Right atrium auricular region (tissue), 2 donors: ENCODE data around the gene TBX18. TPM values are rescaled to one million over a fixed set of nuclear protein-coding genes. Genes with fewer than 3 reads are reported as not detected.
A peak's percentile ranks its signal among the peaks of the same experiment; 100 is the strongest.

Source experiments
- DNase-seq: peaks from one replicate; pipeline ENCODE4 v3.0.0-alpha.2; 2019; ENCODE audit warnings: low spot score
- H3K27ac ChIP-seq, 2 donors: fragments of 200-600 bp; sonication (generic); 1 replicate in 1 of 2; 2 replicates in 1 of 2; pipeline ENCODE4 v1.5.1; 2016 to 2019
- H3K27me3 ChIP-seq, 2 donors: fragments of 200-600 bp; sonication (generic); one replicate each; pipeline versions ENCODE4 v1.5.1 to v1.6.0; 2017 to 2019
- H3K36me3 ChIP-seq: fragments of 200-600 bp; sonication (generic); one replicate; pipeline ENCODE4 v1.5.1; 2016
- H3K4me1 ChIP-seq, 2 donors: fragments of 200-600 bp; sonication (generic); one replicate each; pipeline versions ENCODE4 v1.5.1 to v1.6.0; 2017 to 2019
- H3K4me3 ChIP-seq, 2 donors: fragments of 200-600 bp; sonication (generic); 1 replicate in 1 of 2; 2 replicates in 1 of 2; pipeline ENCODE4 v1.5.1; 2017 to 2019; ENCODE audit warnings: mild to moderate bottlenecking in 1 of 2, moderate library complexity in 1 of 2
- H3K9me3 ChIP-seq, 2 donors: fragments of 200-600 bp; sonication (generic); one replicate each; pipeline ENCODE4 v1.5.1; 2019
- total RNA-seq, 2 donors: library from RNA; depleted of rRNA; stranded (reverse); fragments of >200 nt; gene quantifications; one replicate each; pipeline ENCODE4 v1.1.0, GENCODE V29; 2016
- TF ChIP-seq, protein P1 (sequence below), 2 donors: fragments of 200-600 bp; sonication (generic); IDR thresholded peaks; one replicate each; pipeline ENCODE4 v1.5.1; 2019; ENCODE audit warnings: antibody characterized with exemption in 2 of 2

The TBX18 gene
- total RNA-seq, 2 donors from 2014 or later: 8.2 to 13.1 TPM

DNA sequence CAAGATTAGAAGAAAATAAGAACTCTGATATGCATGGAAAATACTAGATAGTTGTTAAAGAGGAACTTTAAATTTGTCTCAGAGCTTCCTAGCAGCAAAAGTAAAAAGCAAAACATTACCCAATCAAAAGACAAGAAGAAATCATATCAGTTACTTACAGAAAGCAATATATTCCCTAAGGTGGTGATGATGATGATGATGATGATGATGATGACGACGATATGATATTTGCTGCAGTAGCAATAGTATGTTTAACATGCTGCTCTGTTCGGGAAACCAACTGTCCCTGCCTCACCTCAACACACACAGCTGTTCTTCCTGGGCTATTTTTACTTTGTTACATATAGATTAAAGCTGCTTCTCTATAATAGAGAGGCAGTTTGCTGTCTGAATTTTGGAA is 12.0 kb upstream of the TBX18 start:
- H3K9me3 ChIP-seq: no peaks in the 10 kb centered on the region
- no peak overlapping the region for H3K4me3 ChIP-seq
- H3K4me1 ChIP-seq: peaks cover 0 to 19% of the 10 kb centered on the region in 2 donors
- no peak overlapping the region for H3K27ac ChIP-seq
- no peak for DNase-seq
- TF ChIP-seq, protein P1, sequence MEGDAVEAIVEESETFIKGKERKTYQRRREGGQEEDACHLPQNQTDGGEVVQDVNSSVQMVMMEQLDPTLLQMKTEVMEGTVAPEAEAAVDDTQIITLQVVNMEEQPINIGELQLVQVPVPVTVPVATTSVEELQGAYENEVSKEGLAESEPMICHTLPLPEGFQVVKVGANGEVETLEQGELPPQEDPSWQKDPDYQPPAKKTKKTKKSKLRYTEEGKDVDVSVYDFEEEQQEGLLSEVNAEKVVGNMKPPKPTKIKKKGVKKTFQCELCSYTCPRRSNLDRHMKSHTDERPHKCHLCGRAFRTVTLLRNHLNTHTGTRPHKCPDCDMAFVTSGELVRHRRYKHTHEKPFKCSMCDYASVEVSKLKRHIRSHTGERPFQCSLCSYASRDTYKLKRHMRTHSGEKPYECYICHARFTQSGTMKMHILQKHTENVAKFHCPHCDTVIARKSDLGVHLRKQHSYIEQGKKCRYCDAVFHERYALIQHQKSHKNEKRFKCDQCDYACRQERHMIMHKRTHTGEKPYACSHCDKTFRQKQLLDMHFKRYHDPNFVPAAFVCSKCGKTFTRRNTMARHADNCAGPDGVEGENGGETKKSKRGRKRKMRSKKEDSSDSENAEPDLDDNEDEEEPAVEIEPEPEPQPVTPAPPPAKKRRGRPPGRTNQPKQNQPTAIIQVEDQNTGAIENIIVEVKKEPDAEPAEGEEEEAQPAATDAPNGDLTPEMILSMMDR (IDR thresholded peaks at IDR 0.05): no peak
- no peaks in the 10 kb centered on the region for H3K36me3 ChIP-seq
- H3K27me3 ChIP-seq: peaks cover 0 to 6% of the 10 kb centered on the region in 2 donors

DNA sequence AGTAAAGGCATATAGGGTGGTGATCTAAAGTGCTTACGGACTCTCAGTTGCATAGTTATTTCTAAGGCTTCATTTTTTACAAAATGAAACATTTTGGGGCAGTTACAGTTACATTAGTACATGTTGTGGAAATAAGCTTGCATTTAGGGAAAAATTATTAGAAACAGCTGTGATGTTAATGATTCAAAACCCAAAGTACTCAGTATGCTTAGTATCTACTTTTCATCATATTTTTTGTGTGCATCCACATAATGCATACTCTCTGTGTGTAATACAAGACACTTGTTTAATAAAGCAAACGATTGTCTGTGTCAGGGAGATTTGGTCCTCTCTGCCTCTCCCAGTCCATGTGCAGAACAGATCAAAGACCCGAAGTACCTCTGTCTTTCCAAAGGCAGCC is 11.4 kb upstream of the TBX18 start:
- peaks cover 0 to 6% of the 10 kb centered on the region in 2 donors for H3K27me3 ChIP-seq
- H3K36me3 ChIP-seq: no peaks in the 10 kb centered on the region
- H3K4me3 ChIP-seq: no peak overlapping the region
- TF ChIP-seq, protein P1 (IDR thresholded peaks at IDR 0.05): no peak
- no peaks in the 10 kb centered on the region for H3K9me3 ChIP-seq
- H3K27ac ChIP-seq: no peak overlapping the region
- peaks cover 0 to 19% of the 10 kb centered on the region in 2 donors for H3K4me1 ChIP-seq
- no peak for DNase-seq

DNA sequence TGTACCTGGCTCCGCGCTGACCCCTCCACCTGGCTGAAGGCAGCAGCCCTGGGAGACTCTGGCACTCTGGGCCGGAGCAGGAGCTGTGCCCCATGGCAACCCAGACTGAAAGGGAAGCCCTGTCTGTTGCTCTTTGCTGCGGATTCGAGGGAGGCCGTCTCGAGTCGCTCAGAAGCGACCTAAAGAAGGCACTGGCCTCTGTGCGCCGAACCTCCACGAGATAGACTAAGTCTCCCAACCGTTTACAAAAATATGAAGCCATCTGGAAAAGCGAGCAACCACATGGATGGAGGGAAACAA is 10.5 kb upstream of the TBX18 start:
- no peaks in the 10 kb centered on the region for H3K36me3 ChIP-seq
- H3K27me3 ChIP-seq: peaks cover 0 to 6% of the 10 kb centered on the region in 2 donors
- H3K4me3 ChIP-seq: peak overlapping the region; percentile 42 to 52
- H3K9me3 ChIP-seq: no peaks in the 10 kb centered on the region
- TF ChIP-seq, protein P1 (IDR thresholded peaks at IDR 0.05): no peak
- H3K27ac ChIP-seq: peak overlapping the region in 1 of 2 donors; percentile 82
- DNase-seq: no peak
- peaks cover 0 to 19% of the 10 kb centered on the region in 2 donors for H3K4me1 ChIP-seq

DNA sequence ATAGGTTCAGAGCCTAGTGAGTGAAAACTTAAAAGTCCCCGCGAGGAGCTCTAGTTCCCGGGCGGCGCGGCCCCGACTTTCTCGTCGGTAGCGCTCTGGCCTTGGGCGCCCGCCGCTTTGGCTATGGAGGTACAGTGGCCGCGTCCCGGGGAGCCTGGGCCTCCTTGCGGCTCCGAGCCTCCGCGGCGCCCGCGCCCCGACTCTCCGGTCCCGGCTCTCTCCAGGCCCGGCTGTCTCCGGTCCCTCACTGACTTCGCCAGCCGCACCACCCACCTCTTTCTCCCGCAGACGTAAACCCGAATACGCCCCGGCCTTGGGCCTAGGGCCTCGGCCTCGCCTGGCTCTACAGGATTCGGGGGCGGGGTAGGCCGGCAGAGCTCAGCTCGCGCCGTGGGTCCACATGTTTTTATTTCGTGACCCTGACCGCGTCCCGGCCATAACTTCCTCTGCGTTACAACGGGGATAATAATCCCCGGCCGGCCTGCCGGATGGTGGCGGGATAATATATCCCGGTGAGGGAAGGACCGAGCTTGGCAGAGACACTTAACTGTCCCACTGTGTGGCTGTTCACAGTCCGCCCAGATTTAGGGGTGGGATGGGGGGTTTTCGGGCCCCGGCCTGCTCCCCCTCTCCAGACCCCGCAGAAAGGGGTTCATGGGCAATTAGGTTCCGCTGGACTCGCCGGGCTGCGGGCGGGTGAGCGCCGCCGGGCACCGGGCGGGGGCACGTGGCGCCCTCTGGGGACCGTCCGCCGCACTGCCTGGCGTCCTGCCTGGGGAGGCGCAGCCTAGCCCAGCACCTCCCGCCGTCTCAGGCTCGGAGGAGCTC is 10.0 kb upstream of the TBX18 start:
- Histone ChIP-seq H3K27me3 (peaks cover 0 to 6% of the 10 kb centered on the region in 2 donors), H3K9me3 (no peaks in the 10 kb centered on the region), H3K27ac (peak overlapping the region; percentile 79 to 82), H3K4me1 (peaks cover 0 to 19% of the 10 kb centered on the region in 2 donors), H3K4me3 (peak overlapping the region; percentile 42 to 52), H3K36me3 (no peaks in the 10 kb centered on the region)
- peak; percentile 62 for DNase-seq
- TF ChIP-seq, protein P1 (IDR thresholded peaks at IDR 0.05): peak in 1 of 2 donors; percentile 62

DNA sequence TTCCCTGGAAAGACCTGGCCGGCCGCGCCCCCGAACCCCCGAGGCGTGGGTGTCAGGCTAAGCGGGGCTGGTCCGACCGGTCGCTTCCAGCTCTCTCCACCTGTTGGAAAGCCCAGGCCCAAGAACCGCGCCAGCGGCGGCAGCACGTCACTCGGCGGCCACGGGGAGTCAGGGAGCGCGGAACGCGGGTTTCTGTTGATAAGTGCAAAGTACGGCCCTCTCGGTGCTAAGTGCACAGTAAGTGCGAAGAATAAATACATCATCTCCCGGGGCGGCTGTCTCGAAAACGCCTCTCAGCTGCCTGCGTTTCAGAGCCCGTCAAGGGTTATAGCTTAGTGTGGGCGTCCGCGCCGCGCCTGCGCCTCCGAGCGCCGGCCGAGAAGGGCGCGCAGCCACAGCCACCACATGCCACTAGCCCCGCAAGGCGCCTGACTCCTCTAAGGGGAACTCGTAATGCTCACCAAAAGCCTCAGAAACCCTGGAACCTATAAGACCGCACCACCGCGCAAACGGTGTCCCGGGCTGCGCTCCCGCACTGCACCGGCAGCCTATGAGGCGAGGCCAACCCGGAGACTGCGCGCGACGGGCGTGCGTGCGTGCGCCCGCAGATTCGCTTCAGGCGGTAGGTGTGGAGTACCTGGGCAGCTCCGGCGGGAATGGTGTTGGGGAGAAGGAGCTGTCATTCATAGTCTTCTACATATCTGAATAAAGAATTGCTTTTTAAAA is 9.2 kb upstream of the TBX18 start:
- no peaks in the 10 kb centered on the region for H3K9me3 ChIP-seq
- TF ChIP-seq, protein P1 (IDR thresholded peaks at IDR 0.05): no peak
- DNase-seq: no peak
- peaks cover 0 to 19% of the 10 kb centered on the region in 2 donors for H3K4me1 ChIP-seq
- H3K4me3 ChIP-seq: peak overlapping the region; percentile 42 to 52
- peaks cover 0 to 6% of the 10 kb centered on the region in 2 donors for H3K27me3 ChIP-seq
- H3K27ac ChIP-seq: peak overlapping the region; percentile 79 to 82
- H3K36me3 ChIP-seq: no peaks in the 10 kb centered on the region
